IPS DF 6.9 (cell line): Measurements from ENCODE around the gene CELF6.

Experiments
- DNase-seq: peaks from one replicate; pipeline ENCODE4 v3.0.0-alpha.2; 2013; ENCODE audit warnings: low read depth, low spot score
- H3K27ac ChIP-seq: one replicate; pipeline ENCODE4 v1.5.1; 2013; ENCODE audit warnings: low read length, control low read depth
- H3K27me3 ChIP-seq: 2 replicates; pipeline ENCODE4 v1.6.1; 2013; ENCODE audit warnings: mild to moderate bottlenecking, low read length; ENCODE audit not compliant: control insufficient read depth, insufficient read depth
- H3K36me3 ChIP-seq: 2 replicates; pipeline ENCODE4 v1.6.1; 2013; ENCODE audit warnings: low read length; ENCODE audit not compliant: control insufficient read depth, insufficient read depth
- H3K4me1 ChIP-seq: 2 replicates; pipeline ENCODE4 v1.6.1; 2013; ENCODE audit warnings: low read length; ENCODE audit not compliant: control insufficient read depth, insufficient read depth
- H3K4me3 ChIP-seq: 2 replicates; pipeline ENCODE4 v1.5.1; 2013; ENCODE audit warnings: mild to moderate bottlenecking, low read length
- H3K9me3 ChIP-seq: 2 replicates; pipeline ENCODE4 v1.6.1; 2013; ENCODE audit warnings: low read length, inconsistent platforms; ENCODE audit not compliant: control insufficient read depth, insufficient read depth
- WGBS: extraction: QIAGEN DNeasy Blood & Tissue Kit; methylation state at CpG from one replicate; pipeline ENCODE4 v1.1.7; 2013; ENCODE audit warnings: mixed read lengths, missing lambda C conversion rate; ENCODE audit not compliant: insufficient read length, insufficient coverage; 5-methylcytosine and 5-hydroxymethylcytosine counted together

The CELF6 gene

DNA sequence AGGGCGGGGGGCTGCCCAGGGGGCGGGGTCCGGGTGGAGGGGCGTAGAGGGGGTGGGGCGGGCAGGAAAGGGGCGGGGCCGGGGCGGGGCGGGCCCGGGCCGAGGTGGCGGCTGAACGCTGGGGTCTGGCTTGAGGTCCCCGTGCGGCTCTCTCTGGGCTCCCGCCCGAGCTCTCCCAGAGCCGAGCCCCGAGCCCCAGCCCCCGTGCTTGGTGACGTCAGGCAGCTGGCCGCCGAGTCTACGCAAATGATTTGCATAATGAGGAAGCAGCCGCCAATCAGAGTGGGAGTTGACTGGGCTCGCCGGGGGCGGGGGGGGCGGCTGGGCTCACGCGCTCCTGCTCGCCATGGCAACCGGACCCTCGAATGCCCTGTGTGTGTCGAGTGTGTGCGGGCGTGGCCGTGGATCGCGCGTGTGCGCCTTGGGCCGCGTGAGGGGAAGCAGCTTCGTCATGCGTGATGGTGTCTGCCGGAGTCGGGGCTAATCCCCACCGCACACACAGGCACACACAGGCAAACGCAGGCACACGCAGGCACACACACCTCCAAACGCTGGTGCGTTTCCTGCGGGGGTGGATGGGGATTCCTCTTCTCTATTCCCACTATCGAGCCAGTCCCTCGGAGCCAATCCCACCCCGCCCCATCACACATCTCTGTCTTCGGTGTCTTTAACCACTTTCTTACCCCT lies at the start of gene CELF6:
Gene CELF6, minus strand, starts transcription at position 173 of the 687 bp plus-strand sequence. CDS start 283 bp downstream, outside the sequence.
- H3K27ac ChIP-seq = no peak within 1 kb of the TSS

DNA sequence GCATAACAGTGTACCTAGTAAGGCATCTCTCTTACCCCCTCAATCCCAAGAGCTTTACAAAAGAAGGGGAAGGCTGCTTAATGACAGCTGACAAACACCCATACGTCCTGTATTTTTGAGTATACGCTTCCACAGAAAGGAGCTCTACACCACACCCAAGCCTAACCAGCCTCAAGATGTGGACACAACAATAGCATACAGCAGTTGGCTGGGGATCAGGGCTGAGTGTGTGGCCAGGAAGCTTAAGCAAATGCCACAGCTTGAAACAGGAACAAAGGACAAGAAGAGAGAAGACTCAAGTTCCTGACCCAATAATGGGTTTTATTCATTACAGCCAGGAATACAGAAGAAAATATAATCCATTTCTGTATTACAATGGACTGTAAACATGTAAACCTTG lies 48.9 kb upstream of the CELF6 start:
- no peak for DNase-seq
- H3K27ac ChIP-seq = no peak overlapping the region
- no peaks in the 10 kb centered on the region for H3K4me1 ChIP-seq
- no peak overlapping the region for H3K4me3 ChIP-seq
- H3K9me3 ChIP-seq = no peaks in the 10 kb centered on the region
- H3K27me3 ChIP-seq = no peaks in the 10 kb centered on the region
- H3K36me3 ChIP-seq = no peaks in the 10 kb centered on the region
- WGBS = no CpG with 5 or more reads among the region's 2 CpGs

More for the DNA sequence above, at the start of gene CELF6:
- WGBS = no CpG with 5 or more reads among the region's 58 CpGs
- peaks cover 7% of the 10 kb centered on the region; the same call in 1 of the 2 replicates for H3K27me3 ChIP-seq
- DNase-seq = peak; percentile 82
- H3K4me1 ChIP-seq = peaks cover 1% of the 10 kb centered on the region; the same call in 1 of the 2 replicates
- no peaks in the 10 kb centered on the region for H3K9me3 ChIP-seq
- H3K4me3 ChIP-seq = peak within 1 kb of the TSS; percentile 51; the same call in 1 of the 2 replicates
- H3K36me3 ChIP-seq = no peaks in the 10 kb centered on the region

DNA sequence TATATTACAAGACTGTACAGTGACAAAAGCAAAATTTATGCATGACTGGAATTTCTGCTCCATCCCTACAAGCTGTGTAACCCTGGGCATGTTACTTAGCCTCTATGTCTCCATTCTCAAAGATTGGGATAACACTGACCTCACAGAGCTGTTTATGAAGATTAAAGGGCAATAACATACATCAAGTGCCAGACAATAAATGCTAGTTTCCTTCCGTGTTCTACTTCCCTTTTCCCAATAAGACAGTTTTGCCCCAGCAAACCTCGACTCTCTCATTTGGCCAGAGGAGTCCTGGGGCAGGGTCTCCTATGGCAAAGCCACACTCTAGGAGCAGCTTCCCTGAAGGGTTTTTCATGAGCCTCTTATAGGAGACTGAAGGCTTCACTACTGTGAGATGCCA lies 48.4 kb upstream of the CELF6 start:
- Histone ChIP-seq H3K27me3 (no peaks in the 10 kb centered on the region), H3K36me3 (no peaks in the 10 kb centered on the region), H3K4me1 (no peaks in the 10 kb centered on the region), H3K27ac (no peak overlapping the region), H3K9me3 (no peaks in the 10 kb centered on the region), H3K4me3 (no peak overlapping the region)
- no peak for DNase-seq
- no CpG with 5 or more reads among the region's 2 CpGs for WGBS

DNA sequence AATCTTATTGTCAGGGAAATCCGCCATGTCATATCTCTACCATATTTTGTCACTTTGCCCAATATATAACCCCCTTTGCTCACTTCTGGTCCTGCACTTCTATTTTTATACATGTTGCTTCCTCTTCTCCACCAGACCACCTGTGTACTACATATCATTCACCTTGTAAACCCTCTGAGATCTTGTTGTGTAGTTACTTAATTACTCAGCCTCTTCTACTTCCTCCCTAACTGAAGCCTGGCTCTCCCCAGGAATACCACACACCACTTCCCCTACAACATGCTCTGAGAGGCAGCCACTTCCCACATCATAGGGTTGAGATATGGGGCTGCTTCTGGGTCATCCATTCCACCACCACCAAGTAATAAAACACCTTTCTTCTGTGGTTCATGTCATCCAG lies 45.9 kb upstream of the CELF6 start:
- Histone ChIP-seq H3K4me1 (no peaks in the 10 kb centered on the region), H3K9me3 (no peaks in the 10 kb centered on the region), H3K4me3 (no peak overlapping the region), H3K27ac (no peak overlapping the region), H3K36me3 (no peaks in the 10 kb centered on the region), H3K27me3 (no peaks in the 10 kb centered on the region)
- no peak for DNase-seq
- WGBS = no CpG with 5 or more reads among the region's 1 CpG

DNA sequence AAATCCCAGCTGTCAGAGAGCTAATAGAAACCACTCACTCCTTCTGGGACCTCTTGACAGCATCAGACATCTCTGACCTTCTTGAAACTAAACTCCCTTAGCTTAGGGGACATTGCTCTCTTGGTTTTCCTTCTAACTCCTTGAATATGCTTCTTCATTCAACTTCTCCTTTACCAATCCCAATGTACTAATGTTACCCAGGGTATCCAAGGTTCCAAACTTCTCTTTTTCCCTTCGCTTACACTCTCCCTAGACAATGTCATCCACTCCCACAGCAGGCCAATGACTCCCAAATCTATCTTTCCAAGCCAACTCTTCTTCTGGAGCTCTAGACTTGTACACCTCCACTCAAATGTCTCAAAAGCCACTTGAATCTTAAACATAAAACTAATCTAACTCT lies 41.2 kb upstream of the CELF6 start:
- no peak overlapping the region for H3K27ac ChIP-seq
- no peaks in the 10 kb centered on the region for H3K36me3 ChIP-seq
- no peak overlapping the region for H3K4me3 ChIP-seq
- no peaks in the 10 kb centered on the region for H3K4me1 ChIP-seq
- no peak for DNase-seq
- H3K27me3 ChIP-seq = no peaks in the 10 kb centered on the region
- no CpG with 5 or more reads among the region's 1 CpG for WGBS
- H3K9me3 ChIP-seq = no peaks in the 10 kb centered on the region

DNA sequence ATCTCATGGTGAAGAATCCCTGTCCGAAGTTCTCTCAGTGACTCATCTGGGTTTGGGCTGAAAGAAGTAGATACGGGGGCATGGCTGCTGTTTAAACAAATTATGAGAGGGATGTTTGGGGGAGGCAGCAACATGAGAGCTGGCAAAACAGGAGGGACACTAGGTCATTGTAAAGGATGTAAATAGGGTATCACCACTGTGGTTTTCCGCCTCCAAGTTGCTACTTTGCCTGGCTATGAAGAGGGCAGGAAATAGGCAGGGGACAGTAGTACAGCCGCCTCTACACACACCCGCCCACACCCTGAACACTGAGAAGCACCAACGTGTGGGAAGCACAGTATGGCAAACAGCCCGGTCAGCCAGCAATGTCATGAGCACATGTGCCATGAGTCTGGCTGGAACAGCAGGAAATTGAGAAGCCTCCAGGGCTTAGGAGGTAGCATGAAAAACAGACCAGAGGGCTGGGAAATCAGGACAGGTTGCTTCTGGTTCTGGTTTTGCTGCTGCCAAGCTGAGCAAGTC lies 38.8 kb upstream of the CELF6 start:
- no peak for DNase-seq
- no peaks in the 10 kb centered on the region for H3K27me3 ChIP-seq
- no CpG with 5 or more reads among the region's 7 CpGs for WGBS
- no peaks in the 10 kb centered on the region for H3K4me1 ChIP-seq
- no peak overlapping the region for H3K27ac ChIP-seq
- peaks cover 4% of the 10 kb centered on the region; the same call in 1 of the 2 replicates for H3K36me3 ChIP-seq
- no peak overlapping the region for H3K4me3 ChIP-seq
- no peaks in the 10 kb centered on the region for H3K9me3 ChIP-seq

DNA sequence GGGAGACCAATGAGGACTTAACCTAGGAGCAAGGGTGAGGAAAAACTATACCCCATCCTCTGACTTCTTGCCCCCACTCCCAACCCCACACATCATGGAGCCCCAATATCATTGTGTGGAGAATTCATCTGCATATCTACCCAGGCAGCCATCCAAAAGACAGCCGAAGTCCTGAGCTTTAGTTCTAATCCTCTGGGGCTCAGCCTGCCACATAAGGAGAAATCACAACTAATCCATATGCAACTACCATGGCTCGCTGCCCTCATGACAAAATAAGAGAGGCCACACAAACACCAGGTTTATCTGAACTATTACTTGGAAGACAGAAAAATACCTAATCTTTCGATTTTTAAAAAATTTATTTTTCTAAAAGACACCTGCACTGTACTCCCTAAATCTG lies 38.2 kb upstream of the CELF6 start:
- Histone ChIP-seq H3K4me1 (no peaks in the 10 kb centered on the region), H3K27ac (no peak overlapping the region), H3K27me3 (no peaks in the 10 kb centered on the region), H3K36me3 (peaks cover 4% of the 10 kb centered on the region; the same call in 1 of the 2 replicates), H3K9me3 (no peaks in the 10 kb centered on the region), H3K4me3 (no peak overlapping the region)
- DNase-seq = no peak
- no CpG with 5 or more reads among the region's 3 CpGs for WGBS

DNA sequence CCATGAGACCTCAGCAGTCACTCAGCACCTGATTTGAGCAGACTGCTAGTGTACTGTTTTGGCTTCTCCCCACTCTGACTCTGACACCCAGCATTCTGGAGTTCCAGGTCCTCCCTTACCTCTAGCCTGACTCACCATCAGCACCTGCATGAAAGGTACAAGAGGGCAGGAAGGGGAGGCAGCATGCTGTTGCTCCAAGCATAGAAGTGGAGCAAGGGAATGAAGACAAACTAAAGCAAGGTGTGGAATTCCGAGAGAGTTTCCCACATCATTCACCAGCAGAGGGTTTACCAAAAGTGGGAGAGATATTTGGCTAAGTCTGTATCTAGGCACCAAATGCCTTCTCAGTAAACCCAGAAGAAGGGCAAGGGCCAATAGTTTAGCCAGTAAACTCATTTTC lies 34.5 kb upstream of the CELF6 start:
- DNase-seq = no peak
- H3K4me3 ChIP-seq = no peak overlapping the region
- H3K4me1 ChIP-seq = no peaks in the 10 kb centered on the region
- H3K36me3 ChIP-seq = peaks cover 6% of the 10 kb centered on the region; the same call in 1 of the 2 replicates
- H3K9me3 ChIP-seq = no peaks in the 10 kb centered on the region
- H3K27ac ChIP-seq = no peak overlapping the region
- H3K27me3 ChIP-seq = no peaks in the 10 kb centered on the region
- WGBS = no CpG with 5 or more reads among the region's 1 CpG

DNA sequence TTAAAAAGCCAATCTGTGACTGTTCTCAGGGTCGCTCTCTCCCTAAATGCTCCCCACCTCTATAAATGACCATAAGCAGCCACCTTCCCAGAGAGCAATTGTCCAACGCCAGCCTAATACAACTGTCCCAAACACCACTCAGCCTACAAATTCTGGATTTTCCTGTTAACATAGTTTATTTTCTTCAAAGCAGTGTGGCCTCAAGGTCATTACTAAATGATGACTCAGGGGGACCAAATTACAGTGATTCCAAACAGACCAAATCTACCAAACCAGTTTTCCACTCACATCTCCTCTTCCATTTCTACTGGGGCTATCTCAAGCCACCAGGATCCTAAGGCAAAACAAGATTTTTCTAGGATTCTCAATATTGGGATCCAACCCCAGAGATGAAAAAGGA lies 33.3 kb upstream of the CELF6 start:
- no peak overlapping the region for H3K27ac ChIP-seq
- H3K4me3 ChIP-seq = no peak overlapping the region
- H3K9me3 ChIP-seq = no peaks in the 10 kb centered on the region
- H3K4me1 ChIP-seq = no peaks in the 10 kb centered on the region
- no CpG with 5 or more reads among the region's 2 CpGs for WGBS
- H3K27me3 ChIP-seq = no peaks in the 10 kb centered on the region
- no peak for DNase-seq
- peaks cover 6% of the 10 kb centered on the region; the same call in 1 of the 2 replicates for H3K36me3 ChIP-seq

DNA sequence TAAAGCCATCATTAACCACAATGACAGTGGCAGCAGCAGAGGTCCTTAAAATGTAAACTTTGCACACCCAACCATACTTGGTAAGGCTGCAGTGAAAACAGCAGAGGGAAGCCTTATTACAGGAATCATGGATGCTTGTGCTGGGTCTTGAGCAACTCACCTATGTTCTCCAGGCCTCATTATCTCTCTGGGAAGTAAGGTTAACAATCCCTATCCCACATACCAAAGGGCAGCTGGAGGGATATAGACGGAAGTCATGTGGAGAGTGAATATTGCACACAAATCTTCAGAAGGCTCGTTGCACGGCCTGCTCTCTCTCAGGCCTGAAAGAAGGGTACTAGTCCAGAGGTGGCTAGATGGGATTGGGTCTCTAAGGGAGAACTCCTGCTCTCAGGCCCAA lies 25.8 kb upstream of the CELF6 start:
- Histone ChIP-seq H3K27me3 (no peaks in the 10 kb centered on the region), H3K4me3 (no peak overlapping the region), H3K9me3 (no peaks in the 10 kb centered on the region), H3K4me1 (peaks cover 2% of the 10 kb centered on the region; the same call in 1 of the 2 replicates), H3K36me3 (peaks cover 20% of the 10 kb centered on the region; the same call in 1 of the 2 replicates), H3K27ac (no peak overlapping the region)
- no CpG with 5 or more reads among the region's 3 CpGs for WGBS
- no peak for DNase-seq

DNA sequence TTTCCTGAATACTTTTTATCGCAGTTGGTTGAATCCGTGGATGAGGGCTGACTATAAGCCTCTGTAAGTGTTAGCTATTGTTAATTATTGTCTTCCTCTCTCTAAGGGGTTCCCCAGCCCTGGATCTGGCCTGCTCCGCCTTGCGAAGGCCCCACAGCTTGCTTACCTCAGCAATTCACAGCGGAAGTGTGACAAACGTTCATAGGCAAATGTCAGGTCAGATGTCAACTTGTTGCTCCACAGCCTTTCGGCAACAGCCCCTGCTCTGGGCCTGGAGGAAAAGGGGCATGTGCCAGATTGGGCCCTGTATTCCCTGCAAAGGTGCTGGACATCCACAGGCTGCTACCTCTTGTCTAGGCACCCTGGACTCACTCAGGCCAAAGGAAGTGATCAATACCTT lies 25.3 kb upstream of the CELF6 start:
- Histone ChIP-seq H3K27me3 (no peaks in the 10 kb centered on the region), H3K27ac (no peak overlapping the region), H3K9me3 (no peaks in the 10 kb centered on the region), H3K4me1 (peaks cover 2% of the 10 kb centered on the region; the same call in 1 of the 2 replicates), H3K4me3 (no peak overlapping the region), H3K36me3 (peaks cover 20% of the 10 kb centered on the region; the same call in 1 of the 2 replicates)
- WGBS = no CpG with 5 or more reads among the region's 7 CpGs
- DNase-seq = no peak
